HEK293 (cell line): ENCODE measurements around the gene ZFAND3.

Experiments
- CTCF ChIA-PET: fragments of 350-600 bp; formaldehyde crosslinking; extraction: SDS; loops from one replicate; lab custom pipeline; 2021; ENCODE audit warnings: antibody characterized with exemption; lab: Yijun Ruan, JAX
- POLR2A ChIA-PET: fragments of 300-600 bp; formaldehyde crosslinking; extraction: SDS; loops from one replicate; lab custom pipeline; 2020; ENCODE audit warnings: antibody characterized with exemption, inconsistent platforms; lab: Yijun Ruan, JAX
- H3K27ac ChIP-seq: fragments of 200-500 bp; sonication (Bioruptor generic); 2 replicates; pipeline ENCODE4 v1.5.1; 2014; ENCODE audit warnings: low read depth, low read length, control low read depth, inconsistent platforms; ENCODE audit errors: extremely low read depth
- H3K36me3 ChIP-seq, 2 experiments: fragments of 200-500 bp in 1 of 2; sonication (Bioruptor generic) in 1 of 2; 1 replicate in 1 of 2; 2 replicates in 1 of 2; pipeline ENCODE4 v1.5.1; 2014 to 2017; ENCODE audit warnings: inconsistent platforms in 2 of 2, low read length in 2 of 2; ENCODE audit not compliant: control insufficient read depth in 2 of 2, insufficient read depth in 1 of 2
- H3K4me1 ChIP-seq: fragments of 200-500 bp; sonication (Bioruptor generic); 2 replicates; pipeline ENCODE4 v1.5.1; 2014; ENCODE audit warnings: mild to moderate bottlenecking, low read length, inconsistent platforms; ENCODE audit not compliant: control insufficient read depth, insufficient read depth
- H3K4me3 ChIP-seq: 2 replicates; pipeline ENCODE4 v1.5.1; 2011; ENCODE audit warnings: low read depth, mild to moderate bottlenecking, control low read depth, low read length, moderate library complexity
- H3K9me3 ChIP-seq: fragments of 200-500 bp; sonication (Bioruptor generic); 2 replicates; pipeline ENCODE4 v1.5.1; 2014; ENCODE audit warnings: low read depth, low read length, inconsistent platforms; ENCODE audit not compliant: control insufficient read depth, insufficient read depth
- HOXA7 ChIP-seq: sonication (generic); formaldehyde crosslinking; IDR thresholded peaks from 2 replicates; pipeline ENCODE4 v1.8.1; 2022; ENCODE audit warnings: missing genetic modification reagents, borderline replicate concordance
- KLF1 ChIP-seq: fragments of 450-650 bp; formaldehyde crosslinking; IDR thresholded peaks from 2 replicates; pipeline ENCODE4 v1.5.1; 2016; ENCODE audit warnings: missing biosample characterization, missing genetic modification characterization
- KLF16 ChIP-seq: fragments of 450-650 bp; formaldehyde crosslinking; IDR thresholded peaks from 2 replicates; pipeline ENCODE4 v1.5.1; 2017; ENCODE audit warnings: missing biosample characterization, missing genetic modification characterization
- KLF7 ChIP-seq: fragments of 450-650 bp; formaldehyde crosslinking; IDR thresholded peaks from 2 replicates; pipeline ENCODE4 v1.5.1; 2016; ENCODE audit warnings: missing biosample characterization, missing genetic modification characterization, borderline replicate concordance
- MYNN ChIP-seq: fragments of 450-650 bp; formaldehyde crosslinking; IDR thresholded peaks from 2 replicates; pipeline ENCODE4 v1.5.1; 2016; ENCODE audit warnings: missing biosample characterization, missing genetic modification characterization, borderline replicate concordance
- OVOL3 ChIP-seq: fragments of 450-650 bp; formaldehyde crosslinking; IDR thresholded peaks from 2 replicates; pipeline ENCODE4 v1.5.1; 2016; ENCODE audit warnings: missing biosample characterization, missing genetic modification characterization
- SETDB1 ChIP-seq: IDR thresholded peaks from one replicate; pipeline ENCODE4 v1.6.1; 2017; ENCODE audit warnings: mild to moderate bottlenecking, low read length, moderate library complexity, mixed read lengths; ENCODE audit not compliant: insufficient read length
- WT1 ChIP-seq: fragments of 450-650 bp; formaldehyde crosslinking; IDR thresholded peaks from 2 replicates; pipeline ENCODE4 v1.5.1; 2016; ENCODE audit warnings: missing biosample characterization, missing genetic modification characterization
- ZBTB8A ChIP-seq: fragments of 450-650 bp; formaldehyde crosslinking; IDR thresholded peaks from 2 replicates; pipeline ENCODE4 v1.5.1; 2016; ENCODE audit warnings: missing biosample characterization, missing genetic modification characterization
- ZFHX2 ChIP-seq: fragments of 450-650 bp; formaldehyde crosslinking; conservative IDR thresholded peaks from 2 replicates; pipeline ENCODE4 v1.5.1; 2016; ENCODE audit warnings: missing biosample characterization, missing genetic modification characterization
- ZNF174 ChIP-seq: fragments of 450-650 bp; formaldehyde crosslinking; IDR thresholded peaks from 2 replicates; pipeline ENCODE4 v1.5.0; 2017; ENCODE audit warnings: missing biosample characterization, mild to moderate bottlenecking, missing genetic modification characterization
- ZNF214 ChIP-seq: fragments of 450-650 bp; formaldehyde crosslinking; IDR thresholded peaks from 2 replicates; pipeline ENCODE4 v1.5.1; 2017; ENCODE audit warnings: missing biosample characterization, mild to moderate bottlenecking, missing genetic modification characterization, borderline replicate concordance
- ZNF26 ChIP-seq: fragments of 450-650 bp; formaldehyde crosslinking; IDR thresholded peaks from 2 replicates; pipeline ENCODE4 v1.5.1; 2016; ENCODE audit warnings: missing biosample characterization, missing genetic modification characterization
- ZNF433 ChIP-seq: fragments of 450-650 bp; formaldehyde crosslinking; IDR thresholded peaks from 2 replicates; pipeline ENCODE4 v1.5.1; 2016; ENCODE audit warnings: missing biosample characterization, missing genetic modification characterization, low read depth
- ZNF48 ChIP-seq: fragments of 450-650 bp; formaldehyde crosslinking; IDR thresholded peaks from 2 replicates; pipeline ENCODE4 v1.5.1; 2016; ENCODE audit warnings: missing biosample characterization, missing genetic modification characterization
- ZNF518A ChIP-seq: fragments of 450-650 bp; formaldehyde crosslinking; conservative IDR thresholded peaks from 2 replicates; pipeline ENCODE4 v1.5.1; 2016; ENCODE audit warnings: low read depth, missing biosample characterization, missing genetic modification characterization
- ZNF596 ChIP-seq: fragments of 450-650 bp; IDR thresholded peaks from 2 replicates; pipeline ENCODE4 v1.5.0; 2018; ENCODE audit warnings: missing biosample characterization, mild to moderate bottlenecking, missing genetic modification characterization, moderate library complexity
- ZNF600 ChIP-seq: fragments of 450-650 bp; formaldehyde crosslinking; IDR thresholded peaks from 2 replicates; pipeline ENCODE4 v1.5.1; 2016; ENCODE audit warnings: missing biosample characterization, missing genetic modification characterization
- ZSCAN5A ChIP-seq: fragments of 450-650 bp; formaldehyde crosslinking; IDR thresholded peaks from 2 replicates; pipeline ENCODE4 v1.5.1; 2016; ENCODE audit warnings: missing biosample characterization, missing genetic modification characterization

Gene ZFAND3

GRCh38 chr6:38149531-38149930 is 330.0 kb downstream of the ZFAND3 start (continued):
- TF ChIP-seq ZNF518A (tag by site-specific recombination) (no peak), ZNF433 (tag by site-specific recombination) (no peak), ZNF596 (tag by site-specific recombination) (no peak), ZNF214 (tag by site-specific recombination) (no peak), ZNF174 (tag by site-specific recombination) (no peak), MYNN (tag by site-specific recombination) (no peak), ZNF26 (tag by site-specific recombination) (no peak), OVOL3 (tag by site-specific recombination) (no peak), ZNF48 (tag by site-specific recombination) (no peak), ZNF600 (tag by site-specific recombination) (no peak), ZSCAN5A (tag by site-specific recombination) (no peak), KLF16 (tag by site-specific recombination) (no peak)

GRCh38 chr6:38150021-38150420 is 330.5 kb downstream of the ZFAND3 start:
- POLR2A ChIA-PET: no interaction called here

GRCh38 chr6:38150681-38151296 is 331.3 kb downstream of the ZFAND3 start:
- Histone ChIP-seq H3K4me1 (no peaks in the 10 kb centered on the region), H3K4me3 (no peak overlapping the region), H3K36me3 (peaks cover 0 to 13% of the 10 kb centered on the region in 2 experiments; a peak in 1 of 3 replicates), H3K27ac (no peak overlapping the region), H3K9me3 (no peaks in the 10 kb centered on the region)
- ChIA-PET POLR2A (no interaction called here), CTCF (interaction anchor here (0.6 kb wide), 1 partner anchor 341 kb away, joined by 3 read pairs; no protein-coding TSS in a partner anchor)
- TF ChIP-seq HOXA7 (CRISPR knock-in tag) (no peak), SETDB1 (no peak), WT1 (tag by site-specific recombination) (no peak), KLF1 (tag by site-specific recombination) (no peak), ZFHX2 (tag by site-specific recombination) (no peak)

More at GRCh38 chr6:38150021-38150420, 330.5 kb downstream of the ZFAND3 start:
- TF ChIP-seq ZBTB8A: no peak
- no peak for TF ChIP-seq KLF7 (tag by site-specific recombination)
- H3K36me3 ChIP-seq: peaks cover 0 to 13% of the 10 kb centered on the region in 2 experiments; a peak in 1 of 3 replicates
- H3K9me3 ChIP-seq: no peaks in the 10 kb centered on the region
- CTCF ChIA-PET: no interaction called here
- no peak overlapping the region for H3K4me3 ChIP-seq
- H3K4me1 ChIP-seq: no peaks in the 10 kb centered on the region
- H3K27ac ChIP-seq: no peak overlapping the region
